ENCODE measurements around the gene REG1A. TPM values are rescaled to one million over a fixed set of nuclear protein-coding genes. Genes with fewer than 3 reads are reported as not detected.

Gene REG1A
- total and polyA plus RNA-seq, 9 of the 15 experiments (the other 6 are each of a cell fraction or from before 2014, with no cell fraction given): 3.1 TPM; not detected in 8

DNA sequence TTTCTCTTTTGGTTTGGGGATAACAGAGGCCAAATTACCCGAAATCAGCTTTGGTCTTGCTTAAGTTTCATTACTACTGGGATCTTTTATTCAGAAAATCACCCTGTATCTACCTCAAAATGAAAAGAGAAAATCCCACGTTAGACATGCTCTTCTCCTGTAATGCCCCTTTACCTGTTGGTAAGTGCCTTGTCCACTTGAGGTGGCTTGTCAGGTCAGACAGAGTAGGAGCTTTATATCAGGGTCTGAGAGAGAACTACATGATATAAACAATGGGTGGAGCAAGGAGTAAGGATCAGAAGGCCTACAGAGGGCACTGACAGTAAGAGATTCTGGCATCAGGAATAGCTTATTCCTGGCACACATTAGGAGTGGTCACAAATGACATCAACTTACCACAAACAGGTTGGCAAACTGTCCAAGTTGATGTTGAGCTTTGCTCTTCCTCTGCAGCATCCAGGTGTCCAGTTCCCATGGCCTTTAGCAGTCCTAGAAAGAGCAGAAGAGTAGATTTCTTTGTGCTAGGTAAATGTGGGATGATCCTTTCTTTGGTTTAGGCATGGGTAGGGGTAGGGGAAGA lies 32.4 kb upstream of the REG1A start, which contains the start of gene REG1B (continued):
- no peak for TF ChIP-seq CHD7 (IDR thresholded peaks at IDR 0.05; ENCODE audit: low read depth, low read length)
- no peak for TF ChIP-seq SRF (CRISPR knock-in tag; IDR thresholded peaks at IDR 0.05)
- no peak for TF ChIP-seq NR2C1 (IDR thresholded peaks at IDR 0.05)
- TF ChIP-seq NR2C1 (tag; IDR thresholded peaks at IDR 0.05): no peak
- no peak for TF ChIP-seq SMAD1 (IDR thresholded peaks at IDR 0.05; ENCODE audit: low read depth, low read length, partially characterized antibody)
- TF ChIP-seq, protein P1, sequence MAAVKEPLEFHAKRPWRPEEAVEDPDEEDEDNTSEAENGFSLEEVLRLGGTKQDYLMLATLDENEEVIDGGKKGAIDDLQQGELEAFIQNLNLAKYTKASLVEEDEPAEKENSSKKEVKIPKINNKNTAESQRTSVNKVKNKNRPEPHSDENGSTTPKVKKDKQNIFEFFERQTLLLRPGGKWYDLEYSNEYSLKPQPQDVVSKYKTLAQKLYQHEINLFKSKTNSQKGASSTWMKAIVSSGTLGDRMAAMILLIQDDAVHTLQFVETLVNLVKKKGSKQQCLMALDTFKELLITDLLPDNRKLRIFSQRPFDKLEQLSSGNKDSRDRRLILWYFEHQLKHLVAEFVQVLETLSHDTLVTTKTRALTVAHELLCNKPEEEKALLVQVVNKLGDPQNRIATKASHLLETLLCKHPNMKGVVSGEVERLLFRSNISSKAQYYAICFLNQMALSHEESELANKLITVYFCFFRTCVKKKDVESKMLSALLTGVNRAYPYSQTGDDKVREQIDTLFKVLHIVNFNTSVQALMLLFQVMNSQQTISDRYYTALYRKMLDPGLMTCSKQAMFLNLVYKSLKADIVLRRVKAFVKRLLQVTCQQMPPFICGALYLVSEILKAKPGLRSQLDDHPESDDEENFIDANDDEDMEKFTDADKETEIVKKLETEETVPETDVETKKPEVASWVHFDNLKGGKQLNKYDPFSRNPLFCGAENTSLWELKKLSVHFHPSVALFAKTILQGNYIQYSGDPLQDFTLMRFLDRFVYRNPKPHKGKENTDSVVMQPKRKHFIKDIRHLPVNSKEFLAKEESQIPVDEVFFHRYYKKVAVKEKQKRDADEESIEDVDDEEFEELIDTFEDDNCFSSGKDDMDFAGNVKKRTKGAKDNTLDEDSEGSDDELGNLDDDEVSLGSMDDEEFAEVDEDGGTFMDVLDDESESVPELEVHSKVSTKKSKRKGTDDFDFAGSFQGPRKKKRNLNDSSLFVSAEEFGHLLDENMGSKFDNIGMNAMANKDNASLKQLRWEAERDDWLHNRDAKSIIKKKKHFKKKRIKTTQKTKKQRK (IDR thresholded peaks at IDR 0.05; ENCODE audit: borderline replicate concordance, low read depth, low read length): no peak
- no peak for TF ChIP-seq JUN (IDR thresholded peaks at IDR 0.05; ENCODE audit: borderline replicate concordance, low read depth, low read length)
- TF ChIP-seq JUN (CRISPR knock-in tag; IDR thresholded peaks at IDR 0.05; ENCODE audit: borderline replicate concordance): no peak
- TF ChIP-seq, protein P2, sequence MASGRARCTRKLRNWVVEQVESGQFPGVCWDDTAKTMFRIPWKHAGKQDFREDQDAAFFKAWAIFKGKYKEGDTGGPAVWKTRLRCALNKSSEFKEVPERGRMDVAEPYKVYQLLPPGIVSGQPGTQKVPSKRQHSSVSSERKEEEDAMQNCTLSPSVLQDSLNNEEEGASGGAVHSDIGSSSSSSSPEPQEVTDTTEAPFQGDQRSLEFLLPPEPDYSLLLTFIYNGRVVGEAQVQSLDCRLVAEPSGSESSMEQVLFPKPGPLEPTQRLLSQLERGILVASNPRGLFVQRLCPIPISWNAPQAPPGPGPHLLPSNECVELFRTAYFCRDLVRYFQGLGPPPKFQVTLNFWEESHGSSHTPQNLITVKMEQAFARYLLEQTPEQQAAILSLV (tag; IDR thresholded peaks at IDR 0.05): no peak

Data from K562 (cell line).